ENCODE results near the gene MAZ.

MAZ gene

DNA sequence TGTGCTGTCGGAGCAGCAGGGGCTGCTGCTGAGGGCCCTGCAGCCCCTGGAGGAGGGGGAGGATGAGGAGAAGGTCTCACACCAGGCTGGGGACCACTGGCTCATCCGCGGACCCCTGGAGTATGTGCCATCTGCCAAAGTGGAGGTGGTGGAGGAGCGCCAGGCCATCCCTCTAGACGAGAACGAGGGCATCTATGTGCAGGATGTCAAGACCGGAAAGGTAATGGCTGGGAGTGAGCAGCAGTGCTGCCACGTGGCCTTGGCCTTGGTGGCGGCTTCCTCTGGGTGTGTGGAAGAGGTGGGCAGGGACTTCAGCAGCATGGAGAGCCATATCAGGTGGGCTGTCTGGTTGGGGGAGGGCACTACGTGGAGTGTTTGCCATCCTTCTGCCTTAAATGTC is 33.9 kb downstream of the MAZ start:
- no peak overlapping the region for H3K4me3 ChIP-seq (ENCODE audit: insufficient read depth, low read depth, low read length)
- WGBS, 2 experiments, result 89 to 91% methylated on average over 10 of the region's 10 CpGs
- no peaks in the 10 kb centered on the region for H3K4me1 ChIP-seq (ENCODE audit: control insufficient read depth, insufficient read depth, low read length)
- H3K36me3 ChIP-seq (ENCODE audit: control insufficient read depth, insufficient read depth, low read length), result no peaks in the 10 kb centered on the region
- H3K9me3 ChIP-seq (ENCODE audit: control insufficient read depth, low read length), result no peaks in the 10 kb centered on the region
- no peaks in the 10 kb centered on the region for H3K27me3 ChIP-seq (ENCODE audit: control insufficient read depth, insufficient read depth, low read length, poor library complexity, severe bottlenecking)
- H3K27ac ChIP-seq (ENCODE audit: insufficient read depth, low read depth, low read length, poor library complexity, severe bottlenecking), result no peak overlapping the region

DNA sequence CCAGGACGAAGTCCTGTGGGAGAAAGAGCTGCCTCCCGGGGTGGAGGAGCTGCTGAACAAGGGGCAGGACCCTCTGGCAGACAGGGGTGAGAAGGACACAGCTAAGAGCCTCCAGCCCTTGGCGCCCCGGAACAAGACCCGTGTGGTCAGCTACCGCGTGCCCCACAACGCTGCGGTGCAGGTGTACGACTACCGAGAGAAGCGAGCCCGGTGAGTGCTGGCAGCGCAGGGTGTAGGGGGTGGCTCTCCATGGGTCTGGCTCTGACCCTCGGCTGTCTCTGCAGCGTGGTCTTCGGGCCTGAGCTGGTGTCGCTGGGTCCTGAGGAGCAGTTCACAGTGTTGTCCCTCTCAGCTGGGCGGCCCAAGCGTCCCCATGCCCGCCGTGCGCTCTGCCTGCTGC is 35.3 kb downstream of the MAZ start:
- 95% methylated on average over 23 of the region's 23 CpGs for WGBS, 2 experiments
- Histone ChIP-seq H3K4me1 (ENCODE audit: control insufficient read depth, insufficient read depth, low read length) (no peaks in the 10 kb centered on the region), H3K36me3 (ENCODE audit: control insufficient read depth, insufficient read depth, low read length) (no peaks in the 10 kb centered on the region), H3K27me3 (ENCODE audit: control insufficient read depth, insufficient read depth, low read length, poor library complexity, severe bottlenecking) (no peaks in the 10 kb centered on the region), H3K9me3 (ENCODE audit: control insufficient read depth, low read length) (no peaks in the 10 kb centered on the region), H3K27ac (ENCODE audit: insufficient read depth, low read depth, low read length, poor library complexity, severe bottlenecking) (no peak overlapping the region), H3K4me3 (ENCODE audit: insufficient read depth, low read depth, low read length) (no peak overlapping the region)

DNA sequence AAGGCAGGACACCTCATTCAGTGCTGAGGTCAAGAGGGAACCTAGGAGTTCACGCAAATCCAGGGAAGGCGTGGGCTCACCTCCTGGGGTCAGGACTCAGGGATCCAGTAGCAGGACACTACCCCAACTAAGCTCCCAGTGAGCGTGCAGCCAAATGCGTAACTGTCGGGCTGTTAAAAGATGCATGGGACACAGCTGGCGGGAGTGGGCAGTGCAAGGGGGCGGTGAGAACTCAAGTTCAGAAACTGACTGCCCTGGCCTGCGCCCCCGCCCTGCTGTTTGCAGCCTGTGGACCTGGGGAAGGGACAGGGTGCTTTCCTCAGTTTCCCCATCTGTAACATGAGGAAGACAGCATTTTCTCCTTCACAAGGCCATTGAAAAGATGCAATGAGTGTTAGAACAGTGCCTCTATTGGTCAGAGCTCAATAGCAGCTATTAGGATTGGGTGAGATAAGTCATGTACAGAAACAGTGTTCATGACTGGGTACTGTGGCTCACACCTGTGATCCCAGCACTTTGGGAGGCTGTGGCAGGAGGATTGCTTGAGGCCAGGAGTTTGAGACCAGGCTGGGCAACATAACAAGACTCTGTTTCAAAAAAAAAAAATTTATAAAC is 36.5 kb downstream of the MAZ start:
- WGBS, 2 experiments, result 93 to 95% methylated on average over 9 of the region's 9 CpGs

DNA sequence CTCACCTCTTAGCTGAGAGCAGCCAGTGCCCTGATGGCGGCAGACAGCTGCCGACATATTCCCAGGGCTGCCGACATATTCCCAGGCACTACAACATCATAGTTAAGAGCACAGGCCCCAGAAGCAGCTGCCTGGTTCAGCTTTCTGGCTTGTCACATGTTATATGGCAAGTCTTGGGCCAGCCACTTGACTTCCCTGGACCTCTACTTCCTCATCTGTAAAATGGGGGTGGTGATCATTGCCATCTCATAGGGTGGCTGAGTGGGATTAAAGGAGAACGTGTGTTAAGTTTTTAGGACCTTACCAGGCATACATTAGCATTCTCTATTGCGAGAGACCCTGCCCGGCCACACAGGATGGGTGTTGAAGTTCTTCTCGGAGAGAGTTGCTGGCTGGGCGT is 37.6 kb downstream of the MAZ start:
- no peaks in the 10 kb centered on the region for H3K4me1 ChIP-seq (ENCODE audit: control insufficient read depth, insufficient read depth, low read length)
- H3K27me3 ChIP-seq (ENCODE audit: control insufficient read depth, insufficient read depth, low read length, poor library complexity, severe bottlenecking), result no peaks in the 10 kb centered on the region
- no peaks in the 10 kb centered on the region for H3K36me3 ChIP-seq (ENCODE audit: control insufficient read depth, insufficient read depth, low read length)
- WGBS, 2 experiments, result 92 to 94% methylated on average over 8 of the region's 8 CpGs
- no peak overlapping the region for H3K4me3 ChIP-seq (ENCODE audit: insufficient read depth, low read depth, low read length)
- no peaks in the 10 kb centered on the region for H3K9me3 ChIP-seq (ENCODE audit: control insufficient read depth, low read length)
- H3K27ac ChIP-seq (ENCODE audit: insufficient read depth, low read depth, low read length, poor library complexity, severe bottlenecking), result no peak overlapping the region

More for the DNA sequence above, 36.5 kb downstream of the MAZ start:
- Histone ChIP-seq H3K27ac (ENCODE audit: insufficient read depth, low read depth, low read length, poor library complexity, severe bottlenecking) (no peak overlapping the region), H3K36me3 (ENCODE audit: control insufficient read depth, insufficient read depth, low read length) (no peaks in the 10 kb centered on the region), H3K27me3 (ENCODE audit: control insufficient read depth, insufficient read depth, low read length, poor library complexity, severe bottlenecking) (no peaks in the 10 kb centered on the region), H3K4me1 (ENCODE audit: control insufficient read depth, insufficient read depth, low read length) (no peaks in the 10 kb centered on the region), H3K9me3 (ENCODE audit: control insufficient read depth, low read length) (no peaks in the 10 kb centered on the region), H3K4me3 (ENCODE audit: insufficient read depth, low read depth, low read length) (no peak overlapping the region)

DNA sequence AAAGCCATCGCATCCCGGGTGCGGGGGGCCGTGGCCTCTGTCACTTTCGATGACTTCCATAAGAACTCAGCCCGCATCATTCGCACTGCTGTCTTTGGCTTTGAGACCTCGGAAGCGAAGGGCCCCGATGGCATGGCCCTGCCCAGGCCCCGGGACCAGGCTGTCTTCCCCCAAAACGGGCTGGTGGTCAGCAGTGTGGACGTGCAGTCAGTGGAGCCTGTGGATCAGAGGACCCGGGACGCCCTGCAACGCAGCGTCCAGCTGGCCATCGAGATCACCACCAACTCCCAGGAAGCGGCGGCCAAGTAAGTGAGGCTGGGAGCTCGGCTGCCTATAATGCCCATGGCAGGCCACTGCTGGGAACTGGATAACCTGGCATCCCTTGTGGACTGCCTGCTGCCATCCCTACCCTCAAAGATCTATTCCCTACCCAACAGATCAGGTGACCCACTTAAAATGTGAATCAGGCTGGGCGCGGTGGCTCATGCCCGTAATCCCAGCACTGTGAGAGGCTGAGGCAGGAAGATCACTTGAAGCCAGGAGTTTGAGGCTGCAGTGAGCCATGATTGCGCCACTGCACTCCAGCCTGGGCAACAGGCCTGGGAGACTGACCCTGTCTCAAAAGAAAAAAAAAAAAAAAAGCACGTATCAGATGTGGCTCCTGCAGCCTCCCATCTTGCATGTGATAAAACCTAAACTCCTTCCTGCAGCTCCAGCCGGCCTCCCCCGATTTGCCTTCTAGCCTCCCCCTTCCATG is 38.4 kb downstream of the MAZ start:
- Histone ChIP-seq H3K4me3 (ENCODE audit: insufficient read depth, low read depth, low read length) (no peak overlapping the region), H3K9me3 (ENCODE audit: control insufficient read depth, low read length) (no peaks in the 10 kb centered on the region), H3K36me3 (ENCODE audit: control insufficient read depth, insufficient read depth, low read length) (no peaks in the 10 kb centered on the region), H3K27me3 (ENCODE audit: control insufficient read depth, insufficient read depth, low read length, poor library complexity, severe bottlenecking) (no peaks in the 10 kb centered on the region), H3K4me1 (ENCODE audit: control insufficient read depth, insufficient read depth, low read length) (no peaks in the 10 kb centered on the region), H3K27ac (ENCODE audit: insufficient read depth, low read depth, low read length, poor library complexity, severe bottlenecking) (no peak overlapping the region)
- WGBS, 2 experiments, result 93 to 94% methylated on average over 28 of the region's 28 CpGs

DNA sequence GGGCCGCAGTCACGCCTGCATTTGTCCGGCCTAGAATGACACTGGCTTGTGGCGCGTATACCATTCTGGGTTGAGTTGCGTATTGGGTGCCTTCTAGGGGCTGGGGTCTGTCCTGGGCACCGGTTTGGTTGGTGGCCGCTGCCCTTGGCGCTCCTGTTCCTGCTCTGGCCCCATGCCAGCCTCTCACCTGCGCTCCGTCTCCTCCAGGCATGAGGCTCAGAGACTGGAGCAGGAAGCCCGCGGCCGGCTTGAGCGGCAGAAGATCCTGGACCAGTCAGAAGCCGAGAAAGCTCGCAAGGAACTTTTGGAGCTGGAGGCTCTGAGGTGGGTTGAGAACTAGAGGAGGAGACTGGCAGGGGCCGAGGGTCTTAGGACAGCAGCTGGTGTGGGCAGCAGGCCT is 39.3 kb downstream of the MAZ start:
- Histone ChIP-seq H3K4me3 (ENCODE audit: insufficient read depth, low read depth, low read length) (no peak overlapping the region), H3K9me3 (ENCODE audit: control insufficient read depth, low read length) (no peaks in the 10 kb centered on the region), H3K27me3 (ENCODE audit: control insufficient read depth, insufficient read depth, low read length, poor library complexity, severe bottlenecking) (no peaks in the 10 kb centered on the region), H3K4me1 (ENCODE audit: control insufficient read depth, insufficient read depth, low read length) (no peaks in the 10 kb centered on the region), H3K27ac (ENCODE audit: insufficient read depth, low read depth, low read length, poor library complexity, severe bottlenecking) (no peak overlapping the region), H3K36me3 (ENCODE audit: control insufficient read depth, insufficient read depth, low read length) (no peaks in the 10 kb centered on the region)
- WGBS, 2 experiments, result 96% methylated on average over 18 of the region's 18 CpGs

DNA sequence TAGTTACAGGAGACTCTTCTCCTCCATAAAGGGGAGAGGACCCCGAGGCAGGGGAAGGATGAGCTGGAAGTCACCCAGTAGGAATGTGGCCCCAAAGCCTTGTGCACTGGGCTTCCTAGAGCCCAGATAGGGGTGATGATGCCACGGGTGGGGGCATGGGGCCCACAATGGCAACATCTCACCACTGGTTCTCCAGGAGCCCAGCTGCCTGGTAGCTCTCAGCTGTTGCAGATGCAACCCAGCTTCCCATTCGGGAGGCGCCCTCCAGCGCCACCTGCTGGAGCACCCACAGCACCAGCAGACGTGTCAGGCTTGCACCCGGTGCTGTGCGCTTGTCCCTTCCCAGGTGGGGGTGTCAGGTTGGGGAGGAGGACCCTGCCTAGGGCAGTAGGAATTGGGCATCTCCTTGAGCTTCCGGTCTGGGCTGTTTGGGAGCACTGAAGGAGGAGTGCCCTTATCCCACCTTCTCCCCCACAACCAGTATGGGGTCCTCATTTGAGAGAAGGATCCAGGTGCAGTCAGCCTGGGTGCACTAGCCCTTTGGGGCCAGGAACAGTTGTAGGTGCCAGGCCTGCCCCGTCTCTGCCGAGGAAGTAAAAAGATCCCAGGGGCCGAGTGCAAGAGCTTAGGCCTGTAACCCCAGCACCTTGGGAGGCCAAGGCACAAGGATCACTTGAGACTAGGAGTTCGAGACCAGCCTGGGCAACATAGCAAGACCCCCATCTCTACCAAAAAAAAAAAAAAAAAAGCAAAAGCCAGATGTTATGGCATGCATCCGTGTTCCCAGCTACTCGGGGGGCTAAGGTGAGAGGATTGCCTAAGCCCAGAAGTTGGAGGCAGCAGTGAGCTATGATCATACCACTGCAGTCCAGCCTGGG is 42.3 kb downstream of the MAZ start:
- no peaks in the 10 kb centered on the region for H3K4me1 ChIP-seq (ENCODE audit: control insufficient read depth, insufficient read depth, low read length)
- 59% methylated on average over 15 of the region's 15 CpGs for WGBS, 2 experiments
- no peak overlapping the region for H3K27ac ChIP-seq (ENCODE audit: insufficient read depth, low read depth, low read length, poor library complexity, severe bottlenecking)
- no peaks in the 10 kb centered on the region for H3K9me3 ChIP-seq (ENCODE audit: control insufficient read depth, low read length)
- no peaks in the 10 kb centered on the region for H3K27me3 ChIP-seq (ENCODE audit: control insufficient read depth, insufficient read depth, low read length, poor library complexity, severe bottlenecking)
- H3K4me3 ChIP-seq (ENCODE audit: insufficient read depth, low read depth, low read length), result no peak overlapping the region
- H3K36me3 ChIP-seq (ENCODE audit: control insufficient read depth, insufficient read depth, low read length), result no peaks in the 10 kb centered on the region

DNA sequence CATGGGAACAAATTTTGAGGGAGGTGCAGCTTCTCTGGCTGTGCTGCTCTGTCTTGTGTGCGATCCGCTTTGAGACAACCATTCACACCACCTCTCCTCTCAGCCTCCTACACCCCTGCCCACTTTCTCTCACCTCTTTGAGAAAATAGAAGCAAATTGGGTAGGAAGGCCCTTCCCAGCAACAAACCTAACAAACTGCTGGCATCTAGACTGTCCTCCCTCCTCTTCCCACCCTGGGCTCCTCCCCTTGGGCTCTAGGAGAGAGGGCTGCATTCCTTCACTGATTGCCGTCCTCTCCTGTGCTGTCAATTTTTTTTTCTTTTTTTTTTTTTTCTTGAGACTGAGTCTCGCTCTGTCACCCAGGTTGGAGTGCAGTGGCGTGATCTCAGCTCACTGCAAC is 43.2 kb downstream of the MAZ start:
- H3K9me3 ChIP-seq (ENCODE audit: control insufficient read depth, low read length), result no peaks in the 10 kb centered on the region
- no peaks in the 10 kb centered on the region for H3K4me1 ChIP-seq (ENCODE audit: control insufficient read depth, insufficient read depth, low read length)
- WGBS, 2 experiments, result 57 to 68% methylated on average over 5 of the region's 5 CpGs
- H3K36me3 ChIP-seq (ENCODE audit: control insufficient read depth, insufficient read depth, low read length), result no peaks in the 10 kb centered on the region
- H3K27ac ChIP-seq (ENCODE audit: insufficient read depth, low read depth, low read length, poor library complexity, severe bottlenecking), result no peak overlapping the region
- no peaks in the 10 kb centered on the region for H3K27me3 ChIP-seq (ENCODE audit: control insufficient read depth, insufficient read depth, low read length, poor library complexity, severe bottlenecking)
- no peak overlapping the region for H3K4me3 ChIP-seq (ENCODE audit: insufficient read depth, low read depth, low read length)

DNA sequence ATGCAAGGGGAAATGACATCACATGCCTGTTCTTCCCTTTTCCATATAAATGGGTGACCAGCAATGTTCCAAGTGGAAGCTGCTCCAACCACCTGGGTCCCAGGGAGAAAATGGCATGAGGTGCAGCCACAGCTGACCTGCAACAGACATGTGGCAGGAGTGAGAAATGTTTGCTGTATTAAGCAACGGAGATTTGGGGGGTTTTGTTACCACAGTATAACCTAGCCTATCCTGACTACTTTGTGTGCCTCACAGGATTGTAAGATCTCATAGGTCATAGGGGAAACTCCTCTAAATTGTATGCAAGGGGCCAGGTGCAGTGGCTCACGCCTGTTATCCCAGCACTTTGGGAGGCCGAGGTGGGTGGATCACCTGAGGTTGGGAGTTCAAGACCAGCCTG is 44.7 kb downstream of the MAZ start:
- H3K4me3 ChIP-seq (ENCODE audit: insufficient read depth, low read depth, low read length), result no peak overlapping the region
- 94 to 99% methylated on average over 3 of the region's 3 CpGs for WGBS, 2 experiments
- no peaks in the 10 kb centered on the region for H3K4me1 ChIP-seq (ENCODE audit: control insufficient read depth, insufficient read depth, low read length)
- no peaks in the 10 kb centered on the region for H3K9me3 ChIP-seq (ENCODE audit: control insufficient read depth, low read length)
- no peaks in the 10 kb centered on the region for H3K36me3 ChIP-seq (ENCODE audit: control insufficient read depth, insufficient read depth, low read length)
- H3K27me3 ChIP-seq (ENCODE audit: control insufficient read depth, insufficient read depth, low read length, poor library complexity, severe bottlenecking), result no peaks in the 10 kb centered on the region
- no peak overlapping the region for H3K27ac ChIP-seq (ENCODE audit: insufficient read depth, low read depth, low read length, poor library complexity, severe bottlenecking)

DNA sequence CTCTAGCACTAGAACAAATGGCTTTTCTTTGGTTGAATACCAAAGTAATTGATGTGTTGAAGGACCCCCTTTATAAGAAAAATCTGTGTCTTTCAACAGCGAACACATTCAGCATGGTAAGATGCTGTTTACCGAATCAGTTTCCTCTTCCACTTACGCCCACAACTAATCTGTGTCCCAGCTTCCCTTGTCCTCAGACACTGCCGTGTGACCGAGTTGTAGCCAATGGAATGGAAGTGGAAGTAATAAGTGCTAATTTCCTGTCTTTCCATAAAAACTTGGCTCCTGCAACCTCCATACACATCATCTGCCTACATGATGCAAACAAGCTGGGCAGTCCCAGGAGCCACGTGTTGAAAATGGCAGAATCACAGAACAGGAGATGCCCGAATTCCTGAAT is 46.3 kb downstream of the MAZ start:
- H3K36me3 ChIP-seq (ENCODE audit: control insufficient read depth, insufficient read depth, low read length), result no peaks in the 10 kb centered on the region
- H3K4me1 ChIP-seq (ENCODE audit: control insufficient read depth, insufficient read depth, low read length), result no peaks in the 10 kb centered on the region
- no peak overlapping the region for H3K27ac ChIP-seq (ENCODE audit: insufficient read depth, low read depth, low read length, poor library complexity, severe bottlenecking)
- no peak overlapping the region for H3K4me3 ChIP-seq (ENCODE audit: insufficient read depth, low read depth, low read length)
- no peaks in the 10 kb centered on the region for H3K9me3 ChIP-seq (ENCODE audit: control insufficient read depth, low read length)
- H3K27me3 ChIP-seq (ENCODE audit: control insufficient read depth, insufficient read depth, low read length, poor library complexity, severe bottlenecking), result no peaks in the 10 kb centered on the region
- WGBS, 2 experiments, result 83 to 94% methylated on average over 7 of the region's 7 CpGs
